K562 (cell line): Measurements from ENCODE around the gene RYR1. TPM values are rescaled to one million over a fixed set of nuclear protein-coding genes. Genes with fewer than 3 reads are reported as not detected.

ENCODE experiments used
- NRF1 ChIP-seq, 2 experiments: fragments of 450-650 bp; IDR thresholded peaks in 1 of 2; conservative IDR thresholded peaks in 1 of 2; 2 replicates each; pipeline ENCODE4 v1.6.1; 2014; ENCODE audit warnings: mild to moderate bottlenecking in 2 of 2
- RHOXF2B ChIP-seq: fragments of 250-450 bp; sonication (Bioruptor Pico); conservative IDR thresholded peaks from 2 replicates; pipeline ENCODE4 v1.5.1; 2021
- SIN3A ChIP-seq, 2 experiments: fragments of 150-350 bp in 1 of 2; IDR thresholded peaks; 2 replicates each; pipeline ENCODE4 v1.6.1; 2011 to 2016; ENCODE audit warnings: borderline replicate concordance in 2 of 2, low read depth in 2 of 2, low read length in 2 of 2, mild to moderate bottlenecking in 2 of 2, moderate library complexity in 2 of 2; ENCODE audit not compliant: control insufficient read depth in 1 of 2
- SMAD1 ChIP-seq: fragments of 150-350 bp; IDR thresholded peaks from 2 replicates; pipeline ENCODE4 v1.6.1; 2014; ENCODE audit warnings: low read length, low read depth; ENCODE audit not compliant: partially characterized antibody
- STAT5A ChIP-seq: IDR thresholded peaks from 2 replicates; pipeline ENCODE4 v1.6.1; 2012; ENCODE audit warnings: low read length, inconsistent platforms, borderline replicate concordance
- ZNF23 ChIP-seq: fragments of 250-450 bp; sonication (Bioruptor Pico); IDR thresholded peaks from 2 replicates; pipeline ENCODE4 v1.4.0; 2020; ENCODE audit warnings: mild to moderate bottlenecking
- ZNF766 ChIP-seq: fragments of 200-800 bp; sonication (Bioruptor generic); conservative IDR thresholded peaks from 2 replicates; pipeline ENCODE4 v1.6.1; 2016; ENCODE audit warnings: missing genetic modification characterization, missing compliant biosample characterization
- ZNF785 ChIP-seq: fragments of 250-450 bp; sonication (Bioruptor Pico); IDR thresholded peaks from 2 replicates; pipeline ENCODE4 v1.4.0; 2020; ENCODE audit warnings: mild to moderate bottlenecking
- ZNF79 ChIP-seq: fragments of 250-450 bp; sonication (Bioruptor Pico); IDR thresholded peaks from 2 replicates; pipeline ENCODE4 v1.4.0; 2020; ENCODE audit warnings: low read depth, mild to moderate bottlenecking, moderate library complexity
- polyA plus RNA-seq, 8 experiments: library from polyadenylated mRNA; depleted of rRNA in 4 of 8; stranded (reverse) in 5 of 8; unstranded in 3 of 8; fragments of >200 nt; fragmentation: Nextera tagmentation in 2 of 8; fragmentation: Illumina TruSeq in 1 of 8; extraction: Ambion mirVana in 2 of 8; extraction: Trizol in 1 of 8; gene quantifications; 2 replicates each; pipeline versions ENCODE4 v1.2.1 to v1.2.3, GENCODE V29; 2011 to 2014; ENCODE audit warnings: inconsistent platforms in 1 of 8, missing spikeins in 1 of 8
- total RNA-seq, 7 experiments: library from RNA; depleted of rRNA in 6 of 7; stranded (reverse); fragments of >200 nt in 6 of 7; fragmentation: Illumina TruSeq in 2 of 7; extraction: Trizol in 2 of 7; gene quantifications; 2 replicates each; pipeline versions ENCODE4 v1.2.1 to v1.2.3, GENCODE V29; 2011 to 2021; ENCODE audit warnings: low replicate concordance in 1 of 7
- TF ChIP-seq, protein P1 (sequence below): fragments of 450-650 bp; IDR thresholded peaks from 2 replicates; pipeline ENCODE4 v1.6.1; 2016; ENCODE audit warnings: missing biosample characterization, missing genetic modification characterization
- TF ChIP-seq, protein P2 (sequence below): fragments of 250-450 bp; sonication (Bioruptor Pico); IDR thresholded peaks from 2 replicates; pipeline ENCODE4 v1.4.0; 2020

Gene RYR1
- total and polyA plus RNA-seq, 9 of the 15 experiments (the other 6 are each of a cell fraction or from before 2014, with no cell fraction given) = 0.11 to 7.4 (median 3.7) TPM

- TF ChIP-seq RHOXF2B (CRISPR knock-in tag) = no peak
- TF ChIP-seq ZNF23 (CRISPR knock-in tag) = no peak
- TF ChIP-seq NRF1 (conservative IDR thresholded peaks at IDR 0.05 in 1 of 2, IDR thresholded peaks at IDR 0.05 in 1 of 2) = no peak
- TF ChIP-seq ZNF766 (CRISPR knock-in tag) = no peak
- TF ChIP-seq SMAD1 = no peak
- TF ChIP-seq SIN3A (IDR thresholded peaks at IDR 0.05; ENCODE audit: borderline replicate concordance in 2 of 2, control insufficient read depth in 1 of 2, low read depth in 2 of 2, low read length in 2 of 2) = no peak
- TF ChIP-seq ZNF785 (CRISPR knock-in tag) = no peak
- TF ChIP-seq, protein P1, sequence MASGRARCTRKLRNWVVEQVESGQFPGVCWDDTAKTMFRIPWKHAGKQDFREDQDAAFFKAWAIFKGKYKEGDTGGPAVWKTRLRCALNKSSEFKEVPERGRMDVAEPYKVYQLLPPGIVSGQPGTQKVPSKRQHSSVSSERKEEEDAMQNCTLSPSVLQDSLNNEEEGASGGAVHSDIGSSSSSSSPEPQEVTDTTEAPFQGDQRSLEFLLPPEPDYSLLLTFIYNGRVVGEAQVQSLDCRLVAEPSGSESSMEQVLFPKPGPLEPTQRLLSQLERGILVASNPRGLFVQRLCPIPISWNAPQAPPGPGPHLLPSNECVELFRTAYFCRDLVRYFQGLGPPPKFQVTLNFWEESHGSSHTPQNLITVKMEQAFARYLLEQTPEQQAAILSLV (tag) = no peak
- TF ChIP-seq ZNF79 = no peak
- no peak for TF ChIP-seq STAT5A
- TF ChIP-seq, protein P2, sequence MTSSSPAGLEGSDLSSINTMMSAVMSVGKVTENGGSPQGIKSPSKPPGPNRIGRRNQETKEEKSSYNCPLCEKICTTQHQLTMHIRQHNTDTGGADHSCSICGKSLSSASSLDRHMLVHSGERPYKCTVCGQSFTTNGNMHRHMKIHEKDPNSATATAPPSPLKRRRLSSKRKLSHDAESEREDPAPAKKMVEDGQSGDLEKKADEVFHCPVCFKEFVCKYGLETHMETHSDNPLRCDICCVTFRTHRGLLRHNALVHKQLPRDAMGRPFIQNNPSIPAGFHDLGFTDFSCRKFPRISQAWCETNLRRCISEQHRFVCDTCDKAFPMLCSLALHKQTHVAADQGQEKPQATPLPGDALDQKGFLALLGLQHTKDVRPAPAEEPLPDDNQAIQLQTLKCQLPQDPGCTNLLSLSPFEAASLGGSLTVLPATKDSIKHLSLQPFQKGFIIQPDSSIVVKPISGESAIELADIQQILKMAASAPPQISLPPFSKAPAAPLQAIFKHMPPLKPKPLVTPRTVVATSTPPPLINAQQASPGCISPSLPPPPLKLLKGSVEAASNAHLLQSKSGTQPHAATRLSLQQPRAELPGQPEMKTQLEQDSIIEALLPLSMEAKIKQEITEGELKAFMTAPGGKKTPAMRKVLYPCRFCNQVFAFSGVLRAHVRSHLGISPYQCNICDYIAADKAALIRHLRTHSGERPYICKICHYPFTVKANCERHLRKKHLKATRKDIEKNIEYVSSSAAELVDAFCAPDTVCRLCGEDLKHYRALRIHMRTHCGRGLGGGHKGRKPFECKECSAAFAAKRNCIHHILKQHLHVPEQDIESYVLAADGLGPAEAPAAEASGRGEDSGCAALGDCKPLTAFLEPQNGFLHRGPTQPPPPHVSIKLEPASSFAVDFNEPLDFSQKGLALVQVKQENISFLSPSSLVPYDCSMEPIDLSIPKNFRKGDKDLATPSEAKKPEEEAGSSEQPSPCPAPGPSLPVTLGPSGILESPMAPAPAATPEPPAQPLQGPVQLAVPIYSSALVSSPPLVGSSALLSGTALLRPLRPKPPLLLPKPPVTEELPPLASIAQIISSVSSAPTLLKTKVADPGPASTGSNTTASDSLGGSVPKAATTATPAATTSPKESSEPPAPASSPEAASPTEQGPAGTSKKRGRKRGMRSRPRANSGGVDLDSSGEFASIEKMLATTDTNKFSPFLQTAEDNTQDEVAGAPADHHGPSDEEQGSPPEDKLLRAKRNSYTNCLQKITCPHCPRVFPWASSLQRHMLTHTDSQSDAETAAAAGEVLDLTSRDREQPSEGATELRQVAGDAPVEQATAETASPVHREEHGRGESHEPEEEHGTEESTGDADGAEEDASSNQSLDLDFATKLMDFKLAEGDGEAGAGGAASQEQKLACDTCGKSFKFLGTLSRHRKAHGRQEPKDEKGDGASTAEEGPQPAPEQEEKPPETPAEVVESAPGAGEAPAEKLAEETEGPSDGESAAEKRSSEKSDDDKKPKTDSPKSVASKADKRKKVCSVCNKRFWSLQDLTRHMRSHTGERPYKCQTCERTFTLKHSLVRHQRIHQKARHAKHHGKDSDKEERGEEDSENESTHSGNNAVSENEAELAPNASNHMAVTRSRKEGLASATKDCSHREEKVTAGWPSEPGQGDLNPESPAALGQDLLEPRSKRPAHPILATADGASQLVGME (CRISPR knock-in tag) = no peak
These were observed 14.7 kb downstream of the RYR1 start (continued) for GRCh38 chr19:38448225-38448624.
